Lung (tissue), 12 donors: ENCODE data around the gene KRT2. TPM values are rescaled to one million over a fixed set of nuclear protein-coding genes. Genes with fewer than 3 reads are reported as not detected.

Experiments
- ATAC-seq: fragments of 200-7000 bp; cut with Tn5 transposase; one replicate; pipeline ENCODE4 v1.9.1; 2020; ENCODE audit warnings: moderate number of reproducible peaks; ENCODE audit not compliant: insufficient read depth, low FRiP score
- DNase-seq, 3 donors: peaks; one replicate each; pipeline ENCODE4 v3.0.0-alpha.2; 2013 to 2017
- H3K27ac ChIP-seq, 2 donors: one replicate each; pipeline ENCODE4 v1.5.1; 2013; ENCODE audit warnings: mild to moderate bottlenecking in 2 of 2, moderate library complexity in 2 of 2, control low read depth in 1 of 2, inconsistent platforms in 1 of 2, low read depth in 1 of 2, low read length in 1 of 2
- H3K27me3 ChIP-seq, 3 donors: one replicate each; pipeline ENCODE4 v1.5.1; 2013; ENCODE audit warnings: low read length in 2 of 3; ENCODE audit not compliant: control insufficient read depth in 3 of 3, insufficient read depth in 3 of 3
- H3K36me3 ChIP-seq, 4 donors: one replicate each; pipeline ENCODE4 v1.5.1; 2013; ENCODE audit warnings: low read length in 4 of 4, mild to moderate bottlenecking in 1 of 4, moderate library complexity in 1 of 4; ENCODE audit not compliant: control insufficient read depth in 4 of 4, insufficient read depth in 4 of 4
- H3K4me1 ChIP-seq, 5 donors: one replicate each; pipeline ENCODE4 v1.5.1; 2013; ENCODE audit warnings: low read length in 5 of 5, mild to moderate bottlenecking in 2 of 5, moderate library complexity in 1 of 5; ENCODE audit not compliant: control insufficient read depth in 5 of 5, insufficient read depth in 5 of 5
- H3K4me3 ChIP-seq: one replicate; pipeline ENCODE4 v1.5.1; 2013; ENCODE audit warnings: mild to moderate bottlenecking, control low read depth, moderate library complexity
- H3K9ac ChIP-seq, 2 donors: one replicate each; pipeline ENCODE4 v1.5.1; 2013; ENCODE audit warnings: low read length in 2 of 2, control low read depth in 1 of 2; ENCODE audit not compliant: insufficient read depth in 1 of 2
- H3K9me3 ChIP-seq, 4 donors: one replicate each; pipeline ENCODE4 v1.5.1; 2013; ENCODE audit warnings: low read length in 3 of 4, mild to moderate bottlenecking in 1 of 4, moderate library complexity in 1 of 4; ENCODE audit not compliant: control insufficient read depth in 4 of 4, insufficient read depth in 3 of 4
- CTCF ChIP-seq: IDR thresholded peaks from 2 replicates; pipeline ENCODE4 v1.5.1; 2012; ENCODE audit warnings: mild to moderate bottlenecking; ENCODE audit errors: control extremely low read depth, extremely low read depth
- WGBS, 2 donors: extraction: QIAGEN DNeasy Blood & Tissue Kit; methylation state at CpG; one replicate each; pipeline ENCODE4 v1.1.7; 2013; 5-methylcytosine and 5-hydroxymethylcytosine counted together
- polyA plus RNA-seq, 2 donors: library from polyadenylated mRNA; stranded (reverse); fragments of 200-250 nt; gene quantifications; one replicate each; pipeline ENCODE4 v1.2.1, GENCODE V29; 2013
- total RNA-seq, 2 donors: library from RNA; depleted of rRNA in 1 of 2; stranded (reverse); fragments of >200 nt in 1 of 2; gene quantifications; one replicate each; pipeline ENCODE4 v1.2.1, GENCODE V29; 2014 to 2021
- donor health status: control.
- donor health status: control.
- donor health status: Bipolar disorder and iron deficiency.
- donor health status: healthy.
- donor health status: DM: yes; HTN: yes; CAD: no.

KRT2 gene
- total and polyA plus RNA-seq, 4 donors, result 0.03 TPM; not detected in 3

DNA sequence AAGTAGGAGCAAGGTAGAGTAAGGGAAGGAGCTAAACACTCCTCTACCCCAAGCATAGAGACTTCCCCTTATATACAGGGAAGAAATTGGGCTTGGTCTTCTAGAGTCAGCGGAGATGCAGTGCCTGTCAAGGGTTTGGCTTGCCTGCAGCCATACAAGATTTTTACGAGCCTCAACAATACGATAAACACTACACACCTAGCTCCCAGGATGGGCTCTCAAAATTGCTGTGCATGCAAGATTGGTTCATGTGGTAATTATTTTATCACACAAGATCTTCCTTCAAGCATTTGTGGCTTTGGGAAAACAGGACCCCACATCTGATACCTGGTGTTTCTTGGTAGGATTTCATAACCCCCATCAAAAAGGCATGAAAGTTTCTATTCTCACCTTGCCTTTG is 28.4 kb upstream of the KRT2 start, which contains the start of gene KRT1:
KRT1 (minus strand) TSS at position 45 of the 400 bp plus-strand sequence. CDS start 59 bp downstream, outside the sequence.
- no peak within 1 kb of the TSS for H3K27ac ChIP-seq
- ATAC-seq (no peak), DNase-seq (no peak)
- no peak for TF ChIP-seq CTCF
- H3K9ac ChIP-seq, result no peak within 1 kb of the TSS
- H3K36me3 ChIP-seq, result no peaks in the 10 kb centered on the region
- peaks cover 0 to 3% (median 2%) of the 10 kb centered on the region in 3 donors for H3K27me3 ChIP-seq
- H3K9me3 ChIP-seq, result peaks cover 0 to 1% (median 0%) of the 10 kb centered on the region in 4 donors
- no peak within 1 kb of the TSS for H3K4me3 ChIP-seq
- H3K4me1 ChIP-seq, result no peaks in the 10 kb centered on the region
- 88 to 100% methylated on average over 3 of the region's 3 CpGs for WGBS, 2 donors

- TF ChIP-seq CTCF, result no peak
- no peaks in the 10 kb centered on the region for H3K36me3 ChIP-seq
- ATAC-seq (no peak), DNase-seq (no peak)
- 91% methylated on average over 5 of the region's 5 CpGs for WGBS, 2 donors
- H3K4me3 ChIP-seq, result no peak overlapping the region
- peaks cover 0 to 3% (median 2%) of the 10 kb centered on the region in 3 donors for H3K27me3 ChIP-seq
- no peaks in the 10 kb centered on the region for H3K4me1 ChIP-seq
- H3K27ac ChIP-seq, result no peak overlapping the region
- peaks cover 0 to 1% (median 0%) of the 10 kb centered on the region in 4 donors for H3K9me3 ChIP-seq
- H3K9ac ChIP-seq, result no peak overlapping the region
Observed at GRCh38 chr12:52679875-52680274, 27.9 kb upstream of the KRT2 start.

- H3K9ac ChIP-seq, result no peak overlapping the region
- H3K9me3 ChIP-seq, result peaks cover 0 to 1% (median 0%) of the 10 kb centered on the region in 4 donors
- no peak overlapping the region for H3K27ac ChIP-seq
- no peaks in the 10 kb centered on the region for H3K36me3 ChIP-seq
- ATAC-seq (no peak), DNase-seq (no peak)
- 83 to 90% methylated on average over 1 of the region's 1 CpG for whole genome bisulfite sequencing, 2 donors
- H3K27me3 ChIP-seq, result peaks cover 0 to 2% (median 0%) of the 10 kb centered on the region in 3 donors
- no peaks in the 10 kb centered on the region for H3K4me1 ChIP-seq
- TF ChIP-seq CTCF, result no peak
- no peak overlapping the region for H3K4me3 ChIP-seq
Observed at GRCh38 chr12:52677671-52678070, 25.7 kb upstream of the KRT2 start.

GRCh38 chr12:52677126-52677525 is 25.1 kb upstream of the KRT2 start:
- WGBS, 2 donors, result 87% methylated on average over 5 of the region's 5 CpGs
- ATAC-seq (no peak), DNase-seq (no peak)
- Histone ChIP-seq H3K27me3 (peaks cover 0 to 2% (median 0%) of the 10 kb centered on the region in 3 donors), H3K9me3 (peaks cover 0 to 1% (median 0%) of the 10 kb centered on the region in 4 donors), H3K27ac (no peak overlapping the region), H3K36me3 (no peaks in the 10 kb centered on the region), H3K4me1 (no peaks in the 10 kb centered on the region), H3K9ac (no peak overlapping the region), H3K4me3 (no peak overlapping the region)
- TF ChIP-seq CTCF, result no peak
